ENCODE measurements around the gene ANKRD23.
"Not testable (repeated sequence)": the region's sequence is repeated elsewhere in the genome, so short reads cannot be mapped to it uniquely, and the experiment has no call there.

The ANKRD23 gene

GRCh38 chr2:96816127-96816835 is 27.5 kb downstream of the ANKRD23 start, which contains the start of gene CNNM3:
Gene CNNM3, plus strand, starts transcription at chr2:96816268. Its CDS starts 10 bp downstream, at chr2:96816278.
- peak; percentile 96 for DNase-seq (ENCODE audit: low spot score)

GRCh38 chr2:96815326-96816126 is 28.3 kb downstream of the ANKRD23 start:
- no peak for DNase-seq (ENCODE audit: low spot score)

- no peak for DNase-seq (ENCODE audit: low spot score)
These were observed 30.2 kb downstream of the ANKRD23 start for GRCh38 chr2:96813656-96814055.

- DNase-seq (ENCODE audit: low spot score), result no peak
These were observed 31.9 kb downstream of the ANKRD23 start for GRCh38 chr2:96811917-96812316.

- no peak for DNase-seq (ENCODE audit: low spot score)
These were observed 33.0 kb downstream of the ANKRD23 start for GRCh38 chr2:96810783-96811192.

- no peak for DNase-seq (ENCODE audit: low spot score)
These were observed 33.7 kb downstream of the ANKRD23 start for GRCh38 chr2:96809951-96810782.

GRCh38 chr2:96809216-96809882 is 34.5 kb downstream of the ANKRD23 start:
- DNase-seq (ENCODE audit: low spot score), result no peak

GRCh38 chr2:96808176-96808837 is 35.5 kb downstream of the ANKRD23 start:
- DNase-seq (ENCODE audit: low spot score), result no peak

- DNase-seq (ENCODE audit: low spot score), result no peak
These were observed 36.7 kb downstream of the ANKRD23 start for GRCh38 chr2:96807127-96807471.

GRCh38 chr2:96806468-96807126 is 37.2 kb downstream of the ANKRD23 start:
- DNase-seq (ENCODE audit: low spot score), result no peak

GRCh38 chr2:96805946-96806345 is 37.9 kb downstream of the ANKRD23 start:
- not testable (repeated sequence) for DNase-seq (ENCODE audit: low spot score)

- DNase-seq (ENCODE audit: low spot score), result no peak
These were observed 38.8 kb downstream of the ANKRD23 start for GRCh38 chr2:96804986-96805385.

- no peak for DNase-seq (ENCODE audit: low spot score)
These were observed 41.1 kb downstream of the ANKRD23 start for GRCh38 chr2:96802721-96803120.

- DNase-seq (ENCODE audit: low spot score), result no peak
These were observed 41.8 kb downstream of the ANKRD23 start for GRCh38 chr2:96801786-96802595.

GRCh38 chr2:96801005-96801785 is 42.6 kb downstream of the ANKRD23 start:
- peak; percentile 45 for DNase-seq (ENCODE audit: low spot score)

GRCh38 chr2:96800061-96801004 is 43.5 kb downstream of the ANKRD23 start:
- DNase-seq (ENCODE audit: low spot score), result no peak

- no peak for DNase-seq (ENCODE audit: low spot score)
These were observed 44.2 kb downstream of the ANKRD23 start for GRCh38 chr2:96799623-96799935.

Measured in globus pallidus (tissue), 1 donor.